Mesendoderm (in vitro differentiated cells): Measurements from ENCODE around the gene DNER.

Experiments used
- DNase-seq: peaks from one replicate; pipeline ENCODE4 v3.0.0; 2013
- H2AK5ac ChIP-seq: 2 replicates; pipeline ENCODE4 v1.6.1; 2013; ENCODE audit warnings: low read length, inconsistent platforms
- H2BK120ac ChIP-seq: 2 replicates; pipeline ENCODE4 v1.6.1; 2013; ENCODE audit warnings: low read depth, mild to moderate bottlenecking, low read length, moderate library complexity, mixed read lengths
- H2BK15ac ChIP-seq: replicated peaks from 2 replicates; pipeline ENCODE4 v1.6.1; 2013; ENCODE audit warnings: low read depth, mild to moderate bottlenecking, moderate library complexity
- H2BK5ac ChIP-seq: 2 replicates; pipeline ENCODE4 v1.6.1; 2013; ENCODE audit warnings: low read length, inconsistent platforms
- H3K18ac ChIP-seq: 2 replicates; pipeline ENCODE4 v1.6.1; 2013; ENCODE audit warnings: mild to moderate bottlenecking, low read length, mixed read lengths
- H3K23ac ChIP-seq: one replicate; pipeline ENCODE4 v1.6.1; 2013; ENCODE audit warnings: low read length
- H3K27ac ChIP-seq: 2 replicates; pipeline ENCODE4 v1.5.1; 2013; ENCODE audit warnings: low read depth, mild to moderate bottlenecking, inconsistent platforms, low read length, moderate library complexity
- H3K27me3 ChIP-seq: 2 replicates; pipeline ENCODE4 v1.6.1; 2013; ENCODE audit warnings: low read length, control low read depth, mild to moderate bottlenecking, inconsistent platforms; ENCODE audit not compliant: insufficient read depth, poor library complexity
- H3K36me3 ChIP-seq: 2 replicates; pipeline ENCODE4 v1.6.1; 2013; ENCODE audit warnings: low read length, inconsistent platforms; ENCODE audit not compliant: control insufficient read depth, insufficient read depth
- H3K4ac ChIP-seq: one replicate; pipeline ENCODE4 v1.6.1; 2013; ENCODE audit warnings: low read depth, mild to moderate bottlenecking, low read length, moderate library complexity
- H3K4me1 ChIP-seq: 2 replicates; pipeline ENCODE4 v1.6.1; 2013; ENCODE audit warnings: low read depth, low read length, inconsistent platforms; ENCODE audit not compliant: control insufficient read depth
- H3K4me2 ChIP-seq: 2 replicates; pipeline ENCODE4 v1.6.1; 2013; ENCODE audit warnings: low read length
- H3K4me3 ChIP-seq: 2 replicates; pipeline ENCODE4 v1.5.1; 2013; ENCODE audit warnings: mild to moderate bottlenecking, low read length
- H3K56ac ChIP-seq: one replicate; pipeline ENCODE4 v1.6.1; 2013; ENCODE audit warnings: low read length
- H3K79me1 ChIP-seq: 2 replicates; pipeline ENCODE4 v1.6.1; 2013; ENCODE audit warnings: low read length, inconsistent platforms
- H3K79me2 ChIP-seq: 2 replicates; pipeline ENCODE4 v1.6.1; 2013; ENCODE audit warnings: mild to moderate bottlenecking, low read length; ENCODE audit not compliant: control insufficient read depth, insufficient read depth
- H3K9ac ChIP-seq: 2 replicates; pipeline ENCODE4 v1.6.1; 2013; ENCODE audit warnings: low read length, inconsistent platforms
- H4K5ac ChIP-seq: one replicate; pipeline ENCODE4 v1.6.1; 2013; ENCODE audit warnings: low read length
- H4K8ac ChIP-seq: one replicate; pipeline ENCODE4 v1.6.1; 2013; ENCODE audit warnings: low read depth, mild to moderate bottlenecking, control low read depth, low read length, moderate library complexity
- WGBS: extraction: QIAGEN DNeasy Blood & Tissue Kit; methylation state at CpG from one replicate; pipeline ENCODE4 v1.1.7; 2013; ENCODE audit warnings: low lambda C conversion rate, missing lambda C conversion rate; ENCODE audit not compliant: insufficient coverage; ENCODE audit errors: extremely low coverage; 5-methylcytosine and 5-hydroxymethylcytosine counted together

The DNER gene

GRCh38 chr2:229598227-229598626, 116.1 kb downstream of the DNER start:
- Histone ChIP-seq H3K4me3 (no peak overlapping the region), H3K18ac (no peak overlapping the region), H3K4ac (no peak overlapping the region), H3K79me1 (no peaks in the 10 kb centered on the region), H3K36me3 (no peaks in the 10 kb centered on the region), H3K27me3 (no peaks in the 10 kb centered on the region), H3K4me2 (no peak overlapping the region), H2BK120ac (no peak overlapping the region), H4K5ac (no peak overlapping the region), H4K8ac (no peak overlapping the region), H3K27ac (no peak overlapping the region), H3K56ac (no peak overlapping the region), H2AK5ac (no peak overlapping the region), H3K79me2 (no peaks in the 10 kb centered on the region), H3K9ac (no peak overlapping the region), H2BK15ac (no peak overlapping the region), H3K23ac (no peak overlapping the region), H3K4me1 (no peaks in the 10 kb centered on the region), H2BK5ac (no peak overlapping the region)
- DNase-seq = no peak
- no CpG with 5 or more reads among the region's 3 CpGs for WGBS

- H3K4me3 ChIP-seq = no peak overlapping the region
- no peak overlapping the region for H2AK5ac ChIP-seq
- H3K79me2 ChIP-seq = no peaks in the 10 kb centered on the region
- H3K23ac ChIP-seq = no peak overlapping the region
- no peaks in the 10 kb centered on the region for H3K79me1 ChIP-seq
- H3K4ac ChIP-seq = no peak overlapping the region
- H4K5ac ChIP-seq = no peak overlapping the region
- no peak overlapping the region for H4K8ac ChIP-seq
- H2BK120ac ChIP-seq = no peak overlapping the region
- H2BK15ac ChIP-seq = no peak overlapping the region
- no peak overlapping the region for H3K18ac ChIP-seq
- no peak overlapping the region for H2BK5ac ChIP-seq
- no peak overlapping the region for H3K9ac ChIP-seq
- no peaks in the 10 kb centered on the region for H3K4me1 ChIP-seq
- H3K27me3 ChIP-seq = no peaks in the 10 kb centered on the region
- WGBS = no CpG with 5 or more reads among the region's 7 CpGs
- H3K56ac ChIP-seq = no peak overlapping the region
- no peak overlapping the region for H3K27ac ChIP-seq
- H3K4me2 ChIP-seq = no peak overlapping the region
- H3K36me3 ChIP-seq = no peaks in the 10 kb centered on the region
- DNase-seq = no peak
Measured at GRCh38 chr2:229596796-229597195, 117.6 kb downstream of the DNER start.

- H3K27me3 ChIP-seq = no peaks in the 10 kb centered on the region
- no peak overlapping the region for H3K56ac ChIP-seq
- no peak overlapping the region for H2AK5ac ChIP-seq
- H4K5ac ChIP-seq = no peak overlapping the region
- no peak overlapping the region for H2BK120ac ChIP-seq
- H2BK5ac ChIP-seq = no peak overlapping the region
- DNase-seq = no peak
- peaks cover 1% of the 10 kb centered on the region for H3K4me1 ChIP-seq
- H4K8ac ChIP-seq = no peak overlapping the region
- H3K9ac ChIP-seq = no peak overlapping the region
- no peaks in the 10 kb centered on the region for H3K79me1 ChIP-seq
- H3K23ac ChIP-seq = no peak overlapping the region
- H3K4ac ChIP-seq = no peak overlapping the region
- H3K4me2 ChIP-seq = no peak overlapping the region
- H3K36me3 ChIP-seq = no peaks in the 10 kb centered on the region
- H3K27ac ChIP-seq = no peak overlapping the region
- no peak overlapping the region for H2BK15ac ChIP-seq
- H3K18ac ChIP-seq = no peak overlapping the region
- no peaks in the 10 kb centered on the region for H3K79me2 ChIP-seq
- H3K4me3 ChIP-seq = no peak overlapping the region
- no CpG with 5 or more reads among the region's 9 CpGs for WGBS
Measured at GRCh38 chr2:229591611-229592010, 122.7 kb downstream of the DNER start.

GRCh38 chr2:229586746-229587705, 127.3 kb downstream of the DNER start:
- Histone ChIP-seq H3K27me3 (no peaks in the 10 kb centered on the region), H2BK15ac (no peak overlapping the region), H4K8ac (no peak overlapping the region), H3K36me3 (no peaks in the 10 kb centered on the region), H3K4me2 (peak overlapping the region; percentile 2), H2BK5ac (no peak overlapping the region), H3K4me1 (peaks cover 3% of the 10 kb centered on the region), H3K79me2 (no peaks in the 10 kb centered on the region), H3K27ac (no peak overlapping the region), H4K5ac (no peak overlapping the region), H2AK5ac (no peak overlapping the region), H3K18ac (no peak overlapping the region), H3K4me3 (no peak overlapping the region), H2BK120ac (no peak overlapping the region), H3K56ac (peak overlapping the region; percentile 74), H3K79me1 (no peaks in the 10 kb centered on the region), H3K23ac (no peak overlapping the region), H3K4ac (no peak overlapping the region), H3K9ac (peak overlapping the region; percentile 44)
- WGBS = no CpG with 5 or more reads among the region's 20 CpGs
- peak; percentile 91 for DNase-seq

- no peak overlapping the region for H3K4me2 ChIP-seq
- no peak overlapping the region for H3K4me3 ChIP-seq
- no peak for DNase-seq
- H2BK5ac ChIP-seq = no peak overlapping the region
- no peak overlapping the region for H3K23ac ChIP-seq
- H4K5ac ChIP-seq = no peak overlapping the region
- H3K36me3 ChIP-seq = no peaks in the 10 kb centered on the region
- H3K4ac ChIP-seq = no peak overlapping the region
- no peaks in the 10 kb centered on the region for H3K79me1 ChIP-seq
- no peak overlapping the region for H2BK120ac ChIP-seq
- H3K18ac ChIP-seq = no peak overlapping the region
- H3K56ac ChIP-seq = no peak overlapping the region
- no peaks in the 10 kb centered on the region for H3K27me3 ChIP-seq
- peaks cover 3% of the 10 kb centered on the region for H3K4me1 ChIP-seq
- no peak overlapping the region for H2AK5ac ChIP-seq
- no CpG with 5 or more reads among the region's 7 CpGs for WGBS
- no peak overlapping the region for H3K9ac ChIP-seq
- H3K79me2 ChIP-seq = no peaks in the 10 kb centered on the region
- H4K8ac ChIP-seq = no peak overlapping the region
- no peak overlapping the region for H3K27ac ChIP-seq
- H2BK15ac ChIP-seq = no peak overlapping the region
Measured at GRCh38 chr2:229586012-229586411, 128.3 kb downstream of the DNER start.
